Measurements from ENCODE around the gene DNAJC2. TPM values are rescaled to one million over a fixed set of nuclear protein-coding genes. Genes with fewer than 3 reads are reported as not detected.

DNAJC2 gene, protein sequence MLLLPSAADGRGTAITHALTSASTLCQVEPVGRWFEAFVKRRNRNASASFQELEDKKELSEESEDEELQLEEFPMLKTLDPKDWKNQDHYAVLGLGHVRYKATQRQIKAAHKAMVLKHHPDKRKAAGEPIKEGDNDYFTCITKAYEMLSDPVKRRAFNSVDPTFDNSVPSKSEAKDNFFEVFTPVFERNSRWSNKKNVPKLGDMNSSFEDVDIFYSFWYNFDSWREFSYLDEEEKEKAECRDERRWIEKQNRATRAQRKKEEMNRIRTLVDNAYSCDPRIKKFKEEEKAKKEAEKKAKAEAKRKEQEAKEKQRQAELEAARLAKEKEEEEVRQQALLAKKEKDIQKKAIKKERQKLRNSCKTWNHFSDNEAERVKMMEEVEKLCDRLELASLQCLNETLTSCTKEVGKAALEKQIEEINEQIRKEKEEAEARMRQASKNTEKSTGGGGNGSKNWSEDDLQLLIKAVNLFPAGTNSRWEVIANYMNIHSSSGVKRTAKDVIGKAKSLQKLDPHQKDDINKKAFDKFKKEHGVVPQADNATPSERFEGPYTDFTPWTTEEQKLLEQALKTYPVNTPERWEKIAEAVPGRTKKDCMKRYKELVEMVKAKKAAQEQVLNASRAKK
- 12.0 TPM for total RNA-seq

DNA sequence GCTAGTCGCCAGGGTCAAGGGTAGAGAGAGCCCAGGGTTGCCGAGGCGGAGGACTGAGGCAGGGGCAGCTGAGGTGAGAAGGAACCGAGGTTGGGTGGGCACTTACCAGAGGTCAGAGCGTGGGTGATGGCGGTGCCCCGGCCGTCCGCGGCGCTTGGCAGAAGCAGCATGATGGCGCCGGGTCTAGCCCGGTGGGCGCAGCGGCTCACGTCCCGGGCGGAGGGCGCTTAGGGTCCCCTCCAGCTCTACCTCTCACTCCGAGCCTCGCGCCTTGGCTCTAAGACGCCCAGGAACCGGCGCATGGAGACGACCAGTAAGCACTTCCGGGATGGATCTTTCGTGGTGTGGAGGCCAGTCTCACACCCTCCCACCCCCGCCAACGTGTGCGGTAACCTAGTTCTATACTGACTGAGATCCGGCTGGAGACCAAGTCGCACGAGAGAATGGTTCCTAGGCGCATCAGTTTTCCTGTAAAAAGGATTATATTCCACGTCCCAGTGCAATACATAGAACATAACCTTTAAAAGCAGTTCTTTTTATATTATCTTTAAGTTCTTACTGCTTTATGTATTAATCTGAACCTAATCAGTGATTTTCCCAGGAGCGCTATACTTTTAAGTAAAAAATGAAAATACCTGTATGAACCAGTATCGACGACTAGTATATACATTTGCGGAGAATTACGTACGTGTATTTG, at the start of gene DNAJC2:
DNAJC2 (minus strand) TSS at position 315 of the 697 bp plus-strand sequence; CDS start at position 170, 145 bp downstream.
- peak; percentile 90 for DNase-seq (ENCODE audit: low spot score)

DNA sequence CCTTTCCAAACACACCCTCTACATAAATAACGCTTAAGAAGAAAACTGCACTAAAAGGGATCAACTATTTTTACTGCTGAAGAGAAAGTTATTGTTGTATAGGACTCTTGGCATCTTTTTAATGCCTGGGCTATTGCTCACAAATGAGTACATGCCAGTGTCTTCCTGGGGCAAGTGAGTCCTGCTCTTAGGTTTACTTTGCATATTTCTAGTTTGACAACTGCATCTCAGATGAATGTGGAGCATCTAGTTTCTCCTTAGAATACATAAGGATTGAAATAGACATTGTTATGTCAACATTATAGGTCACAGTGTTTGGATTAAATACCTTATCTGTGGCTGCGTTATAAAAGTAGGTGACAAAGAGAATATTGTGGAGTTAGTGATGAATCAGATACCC, 47.4 kb upstream of the DNAJC2 start:
- DNase-seq (ENCODE audit: low spot score), result no peak

DNA sequence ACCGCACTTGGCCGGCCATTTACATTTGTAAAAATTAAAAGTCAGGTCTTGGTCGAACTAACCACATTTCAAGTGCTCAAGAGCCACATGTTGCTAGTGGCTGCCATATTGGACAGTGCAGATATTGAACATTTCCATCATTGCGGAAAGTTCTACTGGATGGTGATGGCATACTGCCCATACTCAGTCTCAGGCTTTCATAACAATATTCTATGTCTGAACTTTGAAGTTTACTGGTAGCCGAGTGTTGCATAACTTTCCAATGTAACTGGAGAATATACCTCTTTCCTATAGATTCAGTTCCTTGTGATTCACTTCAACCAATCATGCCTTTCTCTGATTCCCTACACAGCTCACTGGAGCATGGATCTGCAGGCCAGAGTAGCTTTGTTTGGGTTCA, 46.6 kb upstream of the DNAJC2 start:
- no peak for DNase-seq (ENCODE audit: low spot score)

DNA sequence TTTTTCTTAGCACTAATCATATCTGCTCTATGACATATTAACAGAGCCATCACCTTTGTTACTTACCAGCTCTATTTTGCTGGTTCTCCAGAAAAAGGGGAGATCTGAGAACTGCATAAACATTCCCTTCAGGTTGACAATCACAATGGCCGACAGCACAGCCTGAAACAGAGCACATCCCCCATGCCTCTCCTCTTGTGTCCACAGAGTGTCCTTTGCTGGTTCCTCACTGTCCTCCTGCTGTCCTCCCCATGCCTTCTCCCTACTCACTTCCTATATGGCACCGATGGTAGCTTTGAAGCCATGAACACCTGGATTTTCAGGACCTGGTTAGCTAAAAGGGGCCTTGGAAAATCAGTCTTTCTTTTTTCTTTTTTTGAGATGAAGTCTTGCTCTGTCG, 44.7 kb upstream of the DNAJC2 start:
- no peak for DNase-seq (ENCODE audit: low spot score)

DNA sequence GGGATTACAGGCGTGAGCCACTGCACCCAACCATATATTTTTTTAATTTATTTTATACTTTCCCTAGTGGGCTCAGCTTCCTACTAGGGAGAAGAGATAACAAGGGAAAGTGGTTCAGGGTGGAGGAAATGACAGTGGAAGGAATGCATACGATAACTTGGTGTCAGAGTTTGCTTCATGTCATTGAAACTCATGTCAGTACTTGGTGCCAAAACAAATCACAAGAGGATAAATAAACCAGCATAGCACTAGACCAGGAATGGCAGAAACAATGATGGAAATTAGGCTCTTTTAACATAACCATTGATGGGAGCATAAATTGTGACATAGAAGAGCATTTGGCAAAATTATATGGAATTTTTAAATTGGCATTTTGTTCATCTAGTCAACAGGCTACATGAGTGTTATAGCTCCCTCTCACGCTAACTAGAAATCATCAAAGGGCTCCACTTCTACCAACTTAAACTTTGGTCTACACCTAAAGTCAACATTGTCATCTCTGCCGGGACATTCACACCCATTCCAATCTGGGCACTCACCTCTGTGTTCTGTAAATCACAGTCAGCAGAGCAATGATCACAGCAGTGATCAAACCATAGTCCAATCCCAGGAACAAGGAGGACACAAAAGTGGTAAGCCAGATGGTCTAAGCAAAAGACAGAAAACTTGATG, 44.0 kb upstream of the DNAJC2 start:
- no peak for DNase-seq (ENCODE audit: low spot score)

DNA sequence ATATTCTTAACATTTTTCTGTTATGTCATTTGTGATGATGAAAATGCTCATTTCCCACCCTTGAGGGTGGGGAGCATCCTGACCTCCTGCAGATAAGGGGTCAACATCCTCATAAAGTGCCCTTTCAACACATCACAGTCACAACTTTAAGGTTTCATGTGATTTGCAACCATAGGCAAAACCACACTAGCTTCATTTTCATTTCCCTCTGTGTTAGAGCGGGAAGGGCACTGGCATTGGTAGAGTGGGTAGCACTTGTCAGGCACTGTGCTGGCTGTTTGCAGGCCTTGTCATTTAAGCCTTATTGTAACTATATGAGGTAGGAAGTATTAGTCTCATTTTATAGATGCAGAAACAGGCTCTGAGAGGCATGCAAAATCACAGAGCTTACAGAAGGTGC, 42.7 kb upstream of the DNAJC2 start:
- no peak for DNase-seq (ENCODE audit: low spot score)

DNA sequence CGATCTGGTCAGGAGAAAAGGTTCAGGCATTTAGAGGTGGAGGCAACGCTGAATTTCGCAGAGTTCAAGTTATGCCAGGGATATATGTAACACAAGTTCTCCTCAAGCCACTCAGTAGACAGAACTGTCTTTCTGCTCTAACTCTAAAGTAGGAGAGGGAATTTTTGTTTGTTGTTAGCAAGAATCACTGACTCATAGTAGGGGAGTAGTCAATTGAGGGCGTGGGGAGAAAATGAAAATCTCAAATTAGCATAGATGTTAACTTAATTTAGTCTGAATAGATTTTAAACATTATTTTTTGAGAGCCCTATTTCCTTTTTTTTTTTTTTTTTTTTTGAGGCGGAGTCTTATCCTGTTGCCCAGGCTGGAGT, 37.5 kb upstream of the DNAJC2 start:
- DNase-seq (ENCODE audit: low spot score), result no peak

DNA sequence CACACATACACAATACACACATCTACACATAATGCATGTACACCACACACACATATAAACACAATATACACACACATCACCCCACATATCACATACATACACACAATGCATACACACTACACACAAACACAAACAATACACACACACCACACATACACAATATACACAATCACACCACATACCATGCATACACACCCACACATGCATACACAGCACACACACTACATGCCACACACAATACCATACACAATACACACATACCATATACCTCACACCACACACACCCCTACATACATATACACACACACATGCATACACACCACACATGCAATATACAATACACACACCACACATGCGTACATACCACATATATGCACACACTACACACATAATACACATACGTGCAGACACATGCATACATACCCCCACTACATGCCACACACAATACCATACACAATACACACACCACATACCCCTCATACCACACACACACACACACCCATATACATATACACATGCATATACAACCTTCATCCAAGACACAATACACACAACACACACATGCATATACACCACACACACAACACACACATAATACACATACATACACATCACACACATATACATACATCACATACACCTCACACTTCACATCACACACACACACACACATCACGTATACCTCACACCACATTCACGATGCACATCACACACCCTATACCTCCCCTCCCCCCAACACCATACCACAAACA, 36.9 kb upstream of the DNAJC2 start:
- DNase-seq (ENCODE audit: low spot score), result no peak

DNA sequence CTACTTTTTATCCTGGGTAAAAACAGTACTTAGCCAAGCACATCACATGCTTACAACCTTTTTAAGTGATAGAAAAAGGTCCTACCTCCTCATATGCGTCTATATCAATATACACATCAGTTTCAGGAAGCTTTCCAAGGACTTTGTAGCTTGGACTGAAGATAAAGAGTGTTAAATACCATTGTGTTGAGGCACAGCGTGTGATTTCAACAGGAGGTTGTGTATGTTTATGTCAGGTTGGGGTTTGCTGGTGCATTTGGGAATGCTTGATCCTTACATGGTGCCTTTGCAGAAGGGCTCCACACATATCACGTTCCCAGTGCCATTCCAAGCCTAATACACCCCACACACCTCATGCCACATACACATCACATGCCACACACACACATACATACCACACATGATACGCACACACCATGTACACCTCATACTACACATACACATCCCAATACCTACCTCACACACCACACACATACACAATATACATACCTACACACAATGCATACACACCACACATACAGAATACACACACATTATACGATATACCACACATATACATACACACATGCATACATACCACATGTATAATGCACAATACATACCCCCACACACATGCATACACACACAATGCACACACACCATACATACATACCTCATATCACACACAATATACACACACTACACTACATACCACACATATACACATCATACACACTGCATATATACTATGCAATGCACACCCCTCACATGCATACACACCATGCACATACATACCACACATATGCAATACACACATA, 36.0 kb upstream of the DNAJC2 start:
- no peak for DNase-seq (ENCODE audit: low spot score)

DNA sequence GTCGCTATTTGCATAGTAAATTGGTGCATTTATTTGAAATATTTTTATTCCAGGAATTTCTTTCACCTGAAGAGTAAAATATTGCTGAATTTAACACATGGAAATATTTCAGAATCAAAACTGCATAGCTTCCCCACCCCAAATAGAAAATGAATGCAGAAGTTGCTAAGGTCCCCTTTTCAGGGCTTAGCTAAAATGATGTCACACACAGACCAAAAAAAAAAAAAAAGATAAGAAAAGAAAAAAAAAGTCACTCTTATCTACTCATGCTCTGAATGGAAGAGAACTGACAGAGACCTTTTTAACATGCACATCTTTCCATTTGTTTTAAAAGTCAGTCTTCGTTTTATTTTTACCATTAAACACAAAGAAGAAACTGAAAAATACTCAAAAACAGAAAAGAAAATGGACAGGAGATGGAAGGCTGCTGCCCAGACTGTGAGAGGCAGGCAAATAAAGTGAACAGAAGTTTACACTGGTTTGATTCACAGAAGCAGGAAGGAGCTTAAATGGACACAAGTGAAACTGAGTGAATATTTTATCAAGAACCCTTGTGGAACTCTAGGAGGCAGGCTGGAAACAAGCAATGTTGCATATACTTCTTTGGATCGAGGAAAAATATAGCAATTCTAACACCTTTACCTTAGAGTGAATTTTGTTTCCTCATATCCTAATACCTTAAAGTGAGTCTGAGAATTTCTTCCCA, 34.9 kb upstream of the DNAJC2 start:
- no peak for DNase-seq (ENCODE audit: low spot score)

DNA sequence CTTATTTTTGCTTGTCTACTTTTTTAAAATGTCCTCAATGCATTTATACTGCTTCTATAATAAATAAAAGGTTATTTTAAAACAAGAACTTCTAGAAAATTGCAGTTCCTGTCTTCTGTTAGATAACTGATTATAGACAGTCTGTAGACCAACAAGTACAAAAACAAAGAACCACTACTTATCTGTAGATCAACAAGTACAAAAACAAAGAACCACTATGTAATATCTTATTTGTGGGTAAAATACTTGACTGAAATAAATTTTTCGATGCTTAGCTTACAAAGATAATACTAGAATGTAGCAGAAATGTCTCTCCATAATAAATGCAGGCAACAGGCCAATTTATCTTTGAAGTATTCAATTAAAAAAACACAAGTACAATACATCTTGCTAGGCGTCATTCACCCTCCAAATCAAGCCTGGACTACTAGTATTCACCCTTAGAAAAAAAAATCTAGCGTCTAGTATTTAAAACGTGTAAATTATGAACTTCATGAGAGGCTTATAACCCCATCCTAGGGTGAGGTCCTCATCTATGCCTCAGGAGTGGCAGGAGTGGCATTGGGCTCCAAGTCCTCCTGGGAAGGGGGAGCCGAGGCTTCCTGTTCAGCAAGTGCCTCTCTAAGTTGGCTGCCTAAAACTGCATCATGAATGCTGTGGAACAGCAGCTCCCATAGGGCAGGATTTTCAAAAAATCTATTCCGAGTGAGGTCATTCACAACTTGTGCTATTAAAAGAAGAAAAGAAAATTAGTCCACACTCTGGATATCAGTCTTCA, 29.5 kb upstream of the DNAJC2 start:
- no peak for DNase-seq (ENCODE audit: low spot score)

DNA sequence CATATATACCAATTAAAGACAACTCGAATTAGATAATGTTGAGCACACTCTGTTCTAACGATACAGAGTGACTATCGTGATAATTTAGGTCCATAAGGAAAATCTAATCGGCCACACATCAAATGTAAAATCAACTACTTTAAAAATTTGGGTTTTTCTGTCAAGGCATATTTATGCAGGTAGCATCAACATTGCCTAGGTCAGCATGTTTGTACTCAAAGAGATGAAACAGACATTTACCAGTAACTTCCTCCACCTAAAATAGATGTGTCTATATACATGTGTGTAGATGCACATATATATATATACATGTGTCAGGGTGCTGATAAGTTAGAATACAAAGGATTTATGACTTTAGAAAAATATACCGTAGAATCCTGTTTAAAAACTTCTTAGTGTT, 24.9 kb upstream of the DNAJC2 start:
- DNase-seq (ENCODE audit: low spot score), result no peak

DNA sequence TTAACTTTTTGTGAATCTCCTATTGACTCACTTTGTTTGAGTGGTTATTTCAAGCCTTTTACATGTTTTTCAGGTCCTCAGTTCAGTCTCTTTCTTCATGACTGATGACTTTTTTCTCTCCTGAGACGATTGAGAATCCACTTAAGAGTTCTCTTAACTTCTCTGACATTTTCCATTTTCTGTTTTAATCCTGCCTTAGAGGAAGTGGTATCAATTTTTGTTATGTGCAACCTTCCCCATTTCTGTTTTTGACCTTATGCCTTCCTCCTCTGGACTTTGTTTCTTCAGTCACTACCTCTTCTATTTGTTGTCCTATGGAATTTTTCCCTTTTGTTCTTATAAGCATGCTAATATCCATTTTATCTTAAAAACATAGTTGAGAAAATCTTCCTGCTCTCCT, 5.2 kb upstream of the DNAJC2 start:
- DNase-seq (ENCODE audit: low spot score), result no peak

DNA sequence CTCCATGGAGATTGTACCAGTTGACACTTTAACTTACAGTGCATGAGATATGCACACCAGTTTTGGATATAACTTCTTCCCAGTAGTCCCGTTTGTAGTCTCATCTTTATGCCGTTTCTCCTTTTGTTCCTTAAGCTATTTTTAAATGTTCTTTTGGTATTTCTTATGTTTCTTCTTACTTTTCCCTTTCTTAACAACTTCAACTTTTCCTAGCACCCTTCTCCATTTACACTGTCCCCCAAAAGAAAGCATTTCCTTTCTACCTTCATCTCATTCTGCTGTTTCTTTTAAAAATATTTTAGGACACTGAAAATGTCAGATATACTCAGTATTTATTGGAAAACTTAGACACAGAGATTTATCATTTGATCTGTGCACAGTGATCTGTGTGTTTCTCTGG, 4.4 kb upstream of the DNAJC2 start:
- DNase-seq (ENCODE audit: low spot score), result no peak

DNA sequence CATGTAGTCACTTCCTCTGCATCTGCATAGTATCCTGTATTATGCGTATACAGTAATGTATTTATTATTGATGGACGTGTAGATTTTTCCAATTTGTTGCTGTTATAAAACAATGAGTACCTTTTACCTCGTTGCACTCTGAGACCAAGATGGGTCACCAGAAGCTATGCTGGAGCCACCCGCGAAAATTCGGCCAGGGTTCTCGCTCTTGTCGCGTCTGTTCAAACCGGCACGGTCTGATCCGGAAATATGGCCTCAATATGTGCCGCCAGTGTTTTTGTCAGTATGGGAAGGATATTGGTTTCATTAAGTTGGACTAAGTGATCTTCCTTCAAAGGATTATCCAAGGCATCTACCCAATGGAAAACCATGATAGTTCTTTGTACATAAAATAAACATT, 3.9 kb upstream of the DNAJC2 start:
- no peak for DNase-seq (ENCODE audit: low spot score)

DNA sequence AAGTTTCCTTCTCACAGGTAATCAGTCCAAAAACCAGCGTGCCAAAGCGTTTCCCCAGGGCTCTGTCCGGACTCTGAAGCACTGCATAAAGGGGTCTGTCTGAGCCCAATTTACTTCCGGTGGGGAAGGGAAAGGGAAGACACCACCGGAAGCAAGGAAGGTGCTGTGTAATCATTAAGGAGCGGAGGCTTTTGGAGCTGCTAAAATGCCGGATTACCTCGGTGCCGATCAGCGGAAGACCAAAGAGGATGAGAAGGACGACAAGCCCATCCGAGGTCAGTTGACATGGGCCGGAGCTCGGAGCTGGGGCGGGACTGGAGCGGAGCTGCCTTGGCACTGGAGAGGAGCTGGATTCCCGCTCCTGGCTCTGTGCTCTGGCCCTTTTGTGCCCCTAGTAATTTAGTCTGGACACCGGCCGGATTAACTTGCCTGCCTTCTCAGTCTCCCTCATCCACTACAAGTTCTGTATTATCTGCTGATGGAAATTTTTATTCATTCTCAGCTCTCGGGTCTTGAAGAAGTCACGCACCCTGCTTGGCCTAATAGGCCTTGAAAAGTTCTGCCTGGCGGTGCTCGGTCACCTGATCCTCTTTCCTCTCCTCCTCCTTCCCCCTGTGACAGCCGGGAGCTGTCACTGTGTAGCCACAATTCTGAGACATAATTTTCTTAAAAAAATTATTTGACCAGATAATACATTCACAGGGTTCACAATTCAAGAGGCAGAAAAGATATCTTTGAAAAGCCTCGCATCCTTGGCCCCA, 3.1 kb upstream of the DNAJC2 start, which contains the start of gene PSMC2:
PSMC2 (plus strand) TSS at position 137 of the 761 bp plus-strand sequence; CDS start at position 206, 69 bp downstream.
- peak; percentile 87 for DNase-seq (ENCODE audit: low spot score)

DNA sequence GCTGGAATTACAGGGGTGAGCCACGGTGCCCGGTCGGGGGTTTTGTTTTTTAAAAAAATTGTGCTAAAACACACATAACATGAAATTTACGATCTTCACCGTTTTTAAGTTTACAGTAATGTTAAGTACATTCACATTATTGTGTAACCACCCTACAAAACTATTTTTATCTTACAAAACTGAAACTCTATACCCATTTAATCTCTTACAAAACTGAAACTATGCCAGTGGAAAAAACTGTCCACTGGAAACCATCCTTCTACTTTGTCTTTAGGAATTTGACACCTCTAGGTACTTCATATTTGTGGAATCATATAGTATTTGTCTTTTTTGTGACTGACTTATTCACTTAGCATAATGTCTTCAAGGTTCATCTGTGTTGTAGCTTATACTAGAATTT, 1.8 kb upstream of the DNAJC2 start:
- DNase-seq (ENCODE audit: low spot score), result no peak

DNA sequence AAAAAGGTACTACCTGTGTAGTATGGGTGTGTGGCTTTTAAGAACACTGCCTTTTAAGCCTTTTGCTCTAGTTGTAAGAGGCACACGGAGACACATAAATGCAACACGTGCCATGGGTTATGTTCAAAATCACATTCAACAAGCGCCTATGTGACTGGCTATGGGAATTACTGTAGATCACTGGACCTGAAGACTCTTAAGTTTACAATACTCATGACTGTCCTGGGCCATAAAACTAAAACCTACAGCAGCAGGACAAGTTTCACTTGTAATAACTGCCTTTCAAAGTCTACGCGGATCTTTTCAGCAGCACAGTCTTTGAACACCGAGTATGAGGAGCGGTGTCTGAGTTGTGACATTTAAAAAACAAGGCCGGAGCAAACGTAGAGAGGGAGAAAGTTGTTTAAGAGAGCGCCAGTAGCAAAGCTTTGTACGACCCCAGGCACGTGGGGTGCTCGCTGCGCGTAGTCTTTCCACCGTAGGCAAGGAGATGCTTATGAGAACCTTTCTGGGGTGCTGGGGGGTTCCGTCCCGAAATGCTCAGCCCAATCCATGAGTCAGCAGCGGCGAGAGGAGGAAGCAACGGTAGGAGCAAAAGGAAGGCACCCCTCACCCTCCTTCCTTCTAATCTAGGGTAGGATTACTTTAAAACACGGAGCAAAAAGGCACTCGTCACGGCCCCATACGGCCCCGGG, 662 bp downstream of the DNAJC2 start:
- no peak for DNase-seq (ENCODE audit: low spot score)
